Measurements from ENCODE around the gene ANK3. TPM values are rescaled to one million over a fixed set of nuclear protein-coding genes. Genes with fewer than 3 reads are reported as not detected.

ANK3 gene
- polyA plus RNA-seq, 3 donors, result not detected

GRCh38 chr10:60267802-60268201 lies 121.9 kb downstream of the ANK3 start:
- no peak overlapping the region for H3K27ac ChIP-seq (ENCODE audit: low read depth in 1 of 2, low read length in 2 of 2)
- no CpG with 5 or more reads among the region's 6 CpGs for WGBS (ENCODE audit: insufficient coverage)
- peaks cover 0 to 2% (median 2%) of the 10 kb centered on the region in 3 donors for H3K27me3 Mint-ChIP-seq (ENCODE audit: low read depth in 3 of 3)
- intact Hi-C loops (cut with micrococcal nuclease), result no loop called here
- H3K4me1 ChIP-seq (ENCODE audit: control insufficient read depth in 1 of 2, insufficient read depth in 2 of 2, low read length in 2 of 2), result peaks cover 0 to 3% of the 10 kb centered on the region in 2 donors
- peaks cover 0 to 3% (median 0%) of the 10 kb centered on the region in 7 donors for H3K9me3 Mint-ChIP-seq
- no peaks in the 10 kb centered on the region for H3K9me3 ChIP-seq (replicated peaks in 1 of 2; ENCODE audit: control insufficient read depth in 1 of 2, insufficient read depth in 1 of 2, low read length in 2 of 2)
- H3K36me3 Mint-ChIP-seq, result no peaks in the 10 kb centered on the region
- no peaks in the 10 kb centered on the region for H4K20me1 ChIP-seq (ENCODE audit: insufficient read depth, low read length)
- TF ChIP-seq CTCF (IDR thresholded peaks at IDR 0.05), result no peak
- H3K9ac ChIP-seq (ENCODE audit: insufficient read depth, low read length, poor library complexity, severe bottlenecking), result no peak overlapping the region
- no peak overlapping the region for H3K4me3 Mint-ChIP-seq
- H3K27ac Mint-ChIP-seq, result no peak overlapping the region
- H3K36me3 ChIP-seq (replicated peaks in 1 of 2; ENCODE audit: control insufficient read depth in 1 of 2, insufficient read depth in 2 of 2, low read length in 2 of 2), result no peaks in the 10 kb centered on the region
- H3K4me1 Mint-ChIP-seq, result peaks cover 6% of the 10 kb centered on the region
- no peaks in the 10 kb centered on the region for H3K79me2 ChIP-seq (ENCODE audit: insufficient read depth, low read length)
- no peak overlapping the region for H3K4me3 ChIP-seq (replicated peaks in 1 of 3; ENCODE audit: low read depth in 2 of 3, low read length in 3 of 3)
- DNase-seq, result no peak
- H3K27me3 ChIP-seq (ENCODE audit: control insufficient read depth in 2 of 2, insufficient read depth in 2 of 2, low read length in 2 of 2), result no peaks in the 10 kb centered on the region
- H2AFZ ChIP-seq (ENCODE audit: insufficient read depth, low read depth, low read length, poor library complexity, severe bottlenecking), result no peak overlapping the region
- no peak overlapping the region for H3K4me2 ChIP-seq (replicated peaks; ENCODE audit: extremely low read depth, low read length, poor library complexity, severe bottlenecking)

- TF ChIP-seq CTCF (IDR thresholded peaks at IDR 0.05), result no peak
- no peak overlapping the region for H3K9ac ChIP-seq (ENCODE audit: insufficient read depth, low read length, poor library complexity, severe bottlenecking)
- no peaks in the 10 kb centered on the region for H4K20me1 ChIP-seq (ENCODE audit: insufficient read depth, low read length)
- H3K4me3 ChIP-seq (replicated peaks in 1 of 3; ENCODE audit: low read depth in 2 of 3, low read length in 3 of 3), result no peak overlapping the region
- no peak overlapping the region for H3K27ac Mint-ChIP-seq
- peaks cover 0 to 3% of the 10 kb centered on the region in 2 donors for H3K4me1 ChIP-seq (ENCODE audit: control insufficient read depth in 1 of 2, insufficient read depth in 2 of 2, low read length in 2 of 2)
- no peaks in the 10 kb centered on the region for H3K79me2 ChIP-seq (ENCODE audit: insufficient read depth, low read length)
- no peaks in the 10 kb centered on the region for H3K27me3 ChIP-seq (ENCODE audit: control insufficient read depth in 2 of 2, insufficient read depth in 2 of 2, low read length in 2 of 2)
- intact Hi-C loops (cut with micrococcal nuclease), result no loop called here
- no peak overlapping the region for H3K27ac ChIP-seq (ENCODE audit: low read depth in 1 of 2, low read length in 2 of 2)
- DNase-seq, result no peak
- no peaks in the 10 kb centered on the region for H3K27me3 Mint-ChIP-seq (ENCODE audit: low read depth in 3 of 3)
- H3K36me3 ChIP-seq (replicated peaks in 1 of 2; ENCODE audit: control insufficient read depth in 1 of 2, insufficient read depth in 2 of 2, low read length in 2 of 2), result no peaks in the 10 kb centered on the region
- no peak overlapping the region for H3K4me2 ChIP-seq (replicated peaks; ENCODE audit: extremely low read depth, low read length, poor library complexity, severe bottlenecking)
- WGBS (ENCODE audit: insufficient coverage), result no CpG with 5 or more reads among the region's 1 CpG
- peaks cover 2% of the 10 kb centered on the region for H3K4me1 Mint-ChIP-seq
- peaks cover 0 to 3% (median 0%) of the 10 kb centered on the region in 7 donors for H3K9me3 Mint-ChIP-seq
- no peak overlapping the region for H2AFZ ChIP-seq (ENCODE audit: insufficient read depth, low read depth, low read length, poor library complexity, severe bottlenecking)
- no peaks in the 10 kb centered on the region for H3K36me3 Mint-ChIP-seq
- no peaks in the 10 kb centered on the region for H3K9me3 ChIP-seq (replicated peaks in 1 of 2; ENCODE audit: control insufficient read depth in 1 of 2, insufficient read depth in 1 of 2, low read length in 2 of 2)
- H3K4me3 Mint-ChIP-seq, result no peak overlapping the region
These were observed 123.2 kb downstream of the ANK3 start for GRCh38 chr10:60266513-60266912.

All from CD14-positive monocyte (primary cell).